Measurements from ENCODE around the gene ASXL3.

The ASXL3 gene

DNA sequence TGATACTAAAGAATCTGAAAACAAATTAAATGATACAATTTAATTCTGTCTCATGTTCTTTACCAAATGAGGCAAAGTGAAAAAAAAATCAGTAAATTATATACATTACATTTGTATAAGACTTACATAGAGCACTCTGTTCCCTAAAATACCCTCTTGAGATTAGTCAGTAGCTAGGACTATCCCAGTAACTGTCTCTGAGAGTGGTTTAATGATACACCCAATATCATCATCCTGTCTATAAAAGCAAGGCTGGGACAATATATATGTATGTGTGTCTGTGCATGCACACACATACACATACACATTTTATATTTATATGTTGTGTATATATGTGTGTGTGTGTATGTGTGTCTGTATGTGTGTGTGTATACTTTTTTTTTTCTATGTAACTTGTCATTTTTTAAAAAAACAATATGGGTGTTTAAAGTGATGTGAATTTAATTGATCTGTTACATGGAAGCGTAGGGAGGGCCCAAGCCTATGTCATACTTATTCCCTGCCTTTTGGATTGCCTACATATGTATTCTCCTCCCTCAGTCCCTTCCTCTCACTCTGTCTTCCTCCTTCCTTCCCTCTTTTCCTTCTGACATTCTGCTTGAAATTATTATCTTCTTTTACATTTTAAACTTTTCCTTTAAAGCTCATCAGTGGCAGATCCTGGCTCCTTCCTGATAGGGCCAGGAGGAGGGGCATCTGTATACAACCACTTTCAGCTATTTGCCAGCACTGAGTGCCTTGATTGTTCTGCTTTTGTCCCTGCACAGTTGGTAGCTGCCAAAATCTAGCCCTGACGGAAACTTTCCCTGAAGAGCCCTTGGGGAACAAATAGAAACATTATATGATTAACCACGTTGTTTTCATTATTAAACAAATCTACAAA, 6.8 kb downstream of the ASXL3 start:
- TF ChIP-seq, protein P1, sequence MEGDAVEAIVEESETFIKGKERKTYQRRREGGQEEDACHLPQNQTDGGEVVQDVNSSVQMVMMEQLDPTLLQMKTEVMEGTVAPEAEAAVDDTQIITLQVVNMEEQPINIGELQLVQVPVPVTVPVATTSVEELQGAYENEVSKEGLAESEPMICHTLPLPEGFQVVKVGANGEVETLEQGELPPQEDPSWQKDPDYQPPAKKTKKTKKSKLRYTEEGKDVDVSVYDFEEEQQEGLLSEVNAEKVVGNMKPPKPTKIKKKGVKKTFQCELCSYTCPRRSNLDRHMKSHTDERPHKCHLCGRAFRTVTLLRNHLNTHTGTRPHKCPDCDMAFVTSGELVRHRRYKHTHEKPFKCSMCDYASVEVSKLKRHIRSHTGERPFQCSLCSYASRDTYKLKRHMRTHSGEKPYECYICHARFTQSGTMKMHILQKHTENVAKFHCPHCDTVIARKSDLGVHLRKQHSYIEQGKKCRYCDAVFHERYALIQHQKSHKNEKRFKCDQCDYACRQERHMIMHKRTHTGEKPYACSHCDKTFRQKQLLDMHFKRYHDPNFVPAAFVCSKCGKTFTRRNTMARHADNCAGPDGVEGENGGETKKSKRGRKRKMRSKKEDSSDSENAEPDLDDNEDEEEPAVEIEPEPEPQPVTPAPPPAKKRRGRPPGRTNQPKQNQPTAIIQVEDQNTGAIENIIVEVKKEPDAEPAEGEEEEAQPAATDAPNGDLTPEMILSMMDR (IDR thresholded peaks at IDR 0.05; ENCODE audit: insufficient read depth, low read length, poor library complexity, severe bottlenecking) = no peak
- H3K4me3 ChIP-seq (replicated peaks; ENCODE audit: low read depth, low read length) = no peak overlapping the region
- DNase-seq (ENCODE audit: extremely low read depth, insufficient read length) = no peak
- H3K36me3 ChIP-seq (ENCODE audit: control insufficient read depth, insufficient read depth, low read length) = no peaks in the 10 kb centered on the region
- no peaks in the 10 kb centered on the region for H3K27me3 ChIP-seq (replicated peaks; ENCODE audit: control insufficient read depth, insufficient read depth, low read length)

DNA sequence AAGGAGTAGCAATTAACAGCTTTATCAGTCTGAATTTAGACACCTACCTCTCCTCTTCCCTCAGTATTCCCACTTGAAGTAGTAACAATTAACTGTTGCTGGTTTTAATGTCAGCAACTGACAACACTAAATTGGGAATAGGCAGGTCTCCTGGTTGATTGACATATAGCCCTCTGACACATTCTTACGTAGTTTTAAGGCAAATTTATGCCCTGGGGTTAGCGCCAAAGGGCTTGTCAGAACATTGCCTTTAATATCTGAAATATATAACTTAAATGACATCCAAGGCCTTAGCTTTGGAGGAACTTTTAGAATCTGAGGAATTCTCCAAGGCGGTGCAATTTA, 7.4 kb downstream of the ASXL3 start:
- H3K27me3 ChIP-seq (replicated peaks; ENCODE audit: control insufficient read depth, insufficient read depth, low read length) = no peaks in the 10 kb centered on the region
- H3K36me3 ChIP-seq (ENCODE audit: control insufficient read depth, insufficient read depth, low read length) = no peaks in the 10 kb centered on the region
- H3K4me3 ChIP-seq (replicated peaks; ENCODE audit: low read depth, low read length) = no peak overlapping the region
- no peak for DNase-seq (ENCODE audit: extremely low read depth, insufficient read length)
- TF ChIP-seq, protein P1 (IDR thresholded peaks at IDR 0.05; ENCODE audit: insufficient read depth, low read length, poor library complexity, severe bottlenecking) = no peak

DNA sequence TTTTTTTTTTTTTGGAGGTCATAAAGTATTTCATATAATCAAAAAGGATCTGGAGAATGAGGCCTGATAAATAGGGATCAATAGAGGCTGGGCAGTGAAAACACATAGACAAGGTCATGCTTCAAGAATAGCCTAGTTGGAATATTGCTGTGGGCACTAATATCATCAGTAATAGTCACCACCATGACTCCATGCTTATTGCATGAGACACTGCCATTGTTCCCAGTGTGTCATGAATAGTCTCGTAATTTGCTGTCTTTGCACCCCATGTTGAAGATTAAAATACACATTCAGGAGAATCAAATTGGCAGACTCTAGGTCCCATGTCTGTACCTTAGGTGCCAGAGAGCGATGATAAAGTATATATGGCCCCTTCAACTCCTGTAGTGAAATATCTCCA, 10.3 kb downstream of the ASXL3 start:
- DNase-seq (ENCODE audit: extremely low read depth, insufficient read length) = no peak
- no peaks in the 10 kb centered on the region for H3K27me3 ChIP-seq (replicated peaks; ENCODE audit: control insufficient read depth, insufficient read depth, low read length)
- no peaks in the 10 kb centered on the region for H3K36me3 ChIP-seq (ENCODE audit: control insufficient read depth, insufficient read depth, low read length)
- H3K4me3 ChIP-seq (replicated peaks; ENCODE audit: low read depth, low read length) = no peak overlapping the region
- TF ChIP-seq, protein P1 (IDR thresholded peaks at IDR 0.05; ENCODE audit: insufficient read depth, low read length, poor library complexity, severe bottlenecking) = no peak

DNA sequence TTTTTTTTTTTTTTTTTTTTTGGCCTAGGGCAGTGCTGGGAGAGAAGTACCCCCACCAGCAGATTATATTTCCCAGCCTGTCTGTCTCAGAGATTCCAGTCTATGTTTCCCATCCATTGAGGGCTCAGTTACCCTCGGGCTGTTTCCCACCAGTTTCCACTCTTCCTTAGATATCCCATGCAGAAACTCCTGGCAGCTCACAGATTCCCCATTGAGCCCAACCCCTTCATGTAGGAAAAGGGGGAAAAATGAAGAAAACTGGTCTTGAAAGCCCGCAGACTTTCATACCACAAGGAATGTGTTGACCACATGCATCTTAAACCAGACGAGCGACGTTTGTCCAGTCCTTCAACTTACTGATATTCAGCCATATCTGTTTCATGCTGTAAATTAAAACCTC, 15.2 kb downstream of the ASXL3 start:
- Histone ChIP-seq H3K36me3 (ENCODE audit: control insufficient read depth, insufficient read depth, low read length) (no peaks in the 10 kb centered on the region), H3K4me3 (replicated peaks; ENCODE audit: low read depth, low read length) (no peak overlapping the region), H3K27me3 (replicated peaks; ENCODE audit: control insufficient read depth, insufficient read depth, low read length) (no peaks in the 10 kb centered on the region)
- TF ChIP-seq, protein P1 (IDR thresholded peaks at IDR 0.05; ENCODE audit: insufficient read depth, low read length, poor library complexity, severe bottlenecking) = no peak
- DNase-seq (ENCODE audit: extremely low read depth, insufficient read length) = no peak

DNA sequence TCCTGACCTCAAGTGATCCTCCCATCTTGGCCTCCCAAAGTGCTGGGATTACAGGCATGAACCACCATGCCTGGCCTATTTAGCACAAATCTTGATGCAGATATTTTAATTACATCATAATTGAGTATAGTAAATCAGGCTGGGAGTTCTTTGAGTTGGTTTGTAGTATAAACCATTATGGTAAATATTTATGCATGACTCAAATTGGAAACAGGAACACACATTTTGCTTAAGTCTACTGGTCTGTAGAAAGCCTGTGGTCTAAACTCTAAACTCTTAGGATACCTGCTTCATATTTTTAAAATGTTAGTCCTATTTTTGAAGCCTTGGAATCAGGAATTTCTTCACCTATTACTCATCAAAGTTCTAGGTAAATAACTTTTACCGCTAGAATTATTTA, 16.8 kb downstream of the ASXL3 start:
- DNase-seq (ENCODE audit: extremely low read depth, insufficient read length) = no peak
- H3K4me3 ChIP-seq (replicated peaks; ENCODE audit: low read depth, low read length) = no peak overlapping the region

More for the DNA sequence above, 16.8 kb downstream of the ASXL3 start:
- no peaks in the 10 kb centered on the region for H3K27me3 ChIP-seq (replicated peaks; ENCODE audit: control insufficient read depth, insufficient read depth, low read length)
- H3K36me3 ChIP-seq (ENCODE audit: control insufficient read depth, insufficient read depth, low read length) = no peaks in the 10 kb centered on the region
- TF ChIP-seq, protein P1 (IDR thresholded peaks at IDR 0.05; ENCODE audit: insufficient read depth, low read length, poor library complexity, severe bottlenecking) = no peak

Measured in GM06990 (cell line).